Astrocyte of the spinal cord (primary cell): ENCODE results near the gene MSN.
A peak's percentile ranks its signal among the peaks of the same experiment; 100 is the strongest.

Experiments
- DNase-seq: peaks from one replicate; pipeline ENCODE4 v3.0.0; 2011; ENCODE audit warnings: low read depth, low spot score
- H3K4me3 ChIP-seq: 2 replicates; pipeline ENCODE4 v1.5.1; 2011; ENCODE audit warnings: low read depth, mild to moderate bottlenecking, low read length, moderate library complexity
- in situ Hi-C: cut with HindIII; loops from 2 replicates; pipeline ENCODE4 v1.10.0; 2017; ENCODE audit warnings: low sequenced_read_pairs
- TF ChIP-seq, protein P1 (sequence below): IDR thresholded peaks from 2 replicates; pipeline ENCODE4 v1.5.1; 2012; ENCODE audit warnings: low read depth, mild to moderate bottlenecking, low read length, inconsistent platforms

The MSN gene

DNA sequence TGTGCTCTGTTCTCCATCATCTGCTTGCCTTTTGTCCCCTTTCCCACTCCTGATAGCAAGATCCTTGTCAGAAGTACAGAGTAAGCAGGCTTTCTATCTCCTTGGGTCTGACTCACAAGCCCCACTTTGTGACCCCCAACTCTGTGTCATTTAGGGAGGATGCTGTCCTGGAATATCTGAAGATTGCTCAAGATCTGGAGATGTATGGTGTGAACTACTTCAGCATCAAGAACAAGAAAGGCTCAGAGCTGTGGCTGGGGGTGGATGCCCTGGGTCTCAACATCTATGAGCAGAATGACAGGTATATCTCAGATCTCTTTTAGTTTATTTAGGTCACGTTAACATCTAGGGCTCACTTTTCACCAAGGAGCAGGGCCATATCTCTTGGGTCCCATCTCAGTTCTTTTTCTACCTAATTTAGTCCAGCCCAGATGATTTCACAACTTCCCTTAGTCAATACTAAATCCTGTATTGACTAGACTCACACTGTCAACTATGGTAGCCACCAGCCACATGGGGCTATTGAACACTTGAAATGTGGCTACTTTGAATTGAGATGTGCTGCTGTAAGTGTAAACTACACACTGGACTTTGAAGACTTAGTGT lies 64.3 kb downstream of the MSN start:
- DNase-seq, result no peak
- in situ Hi-C loops, result no loop called here
- TF ChIP-seq, protein P1, sequence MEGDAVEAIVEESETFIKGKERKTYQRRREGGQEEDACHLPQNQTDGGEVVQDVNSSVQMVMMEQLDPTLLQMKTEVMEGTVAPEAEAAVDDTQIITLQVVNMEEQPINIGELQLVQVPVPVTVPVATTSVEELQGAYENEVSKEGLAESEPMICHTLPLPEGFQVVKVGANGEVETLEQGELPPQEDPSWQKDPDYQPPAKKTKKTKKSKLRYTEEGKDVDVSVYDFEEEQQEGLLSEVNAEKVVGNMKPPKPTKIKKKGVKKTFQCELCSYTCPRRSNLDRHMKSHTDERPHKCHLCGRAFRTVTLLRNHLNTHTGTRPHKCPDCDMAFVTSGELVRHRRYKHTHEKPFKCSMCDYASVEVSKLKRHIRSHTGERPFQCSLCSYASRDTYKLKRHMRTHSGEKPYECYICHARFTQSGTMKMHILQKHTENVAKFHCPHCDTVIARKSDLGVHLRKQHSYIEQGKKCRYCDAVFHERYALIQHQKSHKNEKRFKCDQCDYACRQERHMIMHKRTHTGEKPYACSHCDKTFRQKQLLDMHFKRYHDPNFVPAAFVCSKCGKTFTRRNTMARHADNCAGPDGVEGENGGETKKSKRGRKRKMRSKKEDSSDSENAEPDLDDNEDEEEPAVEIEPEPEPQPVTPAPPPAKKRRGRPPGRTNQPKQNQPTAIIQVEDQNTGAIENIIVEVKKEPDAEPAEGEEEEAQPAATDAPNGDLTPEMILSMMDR, result no peak
- no peak overlapping the region for H3K4me3 ChIP-seq

DNA sequence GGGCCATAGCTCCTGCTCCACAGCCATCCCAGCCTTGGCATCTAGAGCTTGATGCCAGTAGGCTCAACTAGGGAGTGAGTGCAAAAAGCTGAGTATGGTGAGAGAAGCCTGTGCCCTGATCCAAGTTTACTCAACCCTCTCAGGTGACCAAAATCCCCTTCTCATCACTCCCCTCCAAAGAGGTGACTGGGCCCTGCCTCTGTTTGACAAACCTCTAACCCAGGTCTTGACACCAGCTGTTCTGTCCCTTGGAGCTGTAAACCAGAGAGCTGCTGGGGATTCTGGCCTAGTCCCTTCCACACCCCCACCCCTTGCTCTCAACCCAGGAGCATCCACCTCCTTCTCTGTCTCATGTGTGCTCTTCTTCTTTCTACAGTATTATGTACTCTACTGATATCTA lies 73.5 kb downstream of the MSN start:
- in situ Hi-C loops, result no loop called here
- H3K4me3 ChIP-seq, result no peak overlapping the region
- no peak for DNase-seq
- TF ChIP-seq, protein P1, result no peak

DNA sequence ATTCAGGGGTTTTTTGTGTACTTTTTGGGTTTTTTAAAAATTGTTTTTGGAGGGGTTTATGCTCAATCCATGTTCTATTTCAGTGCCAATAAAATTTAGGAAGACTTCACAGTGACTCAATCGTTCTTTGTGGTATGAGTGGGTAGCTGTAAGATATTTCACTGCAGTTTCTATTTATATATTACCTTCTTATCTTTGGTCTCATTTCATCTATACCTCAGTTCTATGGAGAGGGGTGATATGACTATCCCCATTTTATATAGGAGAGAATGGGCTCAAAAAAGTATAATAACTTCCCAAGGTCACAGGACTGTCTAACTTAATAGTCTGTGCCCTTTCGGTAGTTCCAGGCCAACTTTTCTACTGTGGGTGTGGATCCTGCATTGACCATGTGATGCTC lies 74.4 kb downstream of the MSN start:
- DNase-seq, result no peak
- in situ Hi-C loops, result no loop called here
- TF ChIP-seq, protein P1, result no peak
- H3K4me3 ChIP-seq, result no peak overlapping the region

DNA sequence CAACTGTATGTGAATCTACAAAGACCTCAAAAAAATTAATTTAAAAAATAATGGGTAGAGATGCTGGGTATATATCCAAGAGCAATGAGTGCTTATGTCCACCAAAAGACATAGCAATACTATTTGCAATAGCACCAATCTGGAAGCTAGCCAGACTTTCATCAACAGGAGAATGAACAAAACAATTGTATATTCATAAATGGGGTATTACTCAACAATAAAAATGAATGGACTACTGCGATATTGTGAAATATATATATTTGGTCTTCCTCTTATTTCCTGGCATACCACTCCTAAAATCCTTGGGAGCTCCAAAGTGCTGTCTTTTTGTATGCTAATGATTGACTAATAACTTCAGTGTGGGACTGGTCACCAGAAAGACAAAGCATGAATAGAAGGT lies 77.5 kb downstream of the MSN start:
- no peak overlapping the region for H3K4me3 ChIP-seq
- in situ Hi-C loops, result no loop called here
- no peak for DNase-seq

DNA sequence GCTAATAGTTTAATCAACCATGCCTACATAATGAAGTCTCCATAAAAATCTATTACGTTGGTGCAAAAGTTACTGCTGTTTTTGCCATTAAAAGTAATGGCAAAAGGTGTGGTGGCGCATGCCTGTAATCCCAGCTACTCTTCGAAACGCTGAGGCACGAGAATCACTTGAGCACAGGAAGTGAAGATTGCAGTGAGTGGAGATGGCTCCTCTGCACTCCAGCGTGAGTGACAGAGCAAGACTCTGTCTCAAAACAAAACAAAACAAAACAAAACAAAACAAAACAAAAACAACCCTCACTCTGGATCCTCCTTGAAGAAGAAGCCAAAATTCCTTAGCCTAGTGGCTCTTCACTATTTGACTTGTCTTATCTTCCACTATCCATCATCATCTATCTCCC lies 78.0 kb downstream of the MSN start:
- TF ChIP-seq, protein P1, result no peak
- no peak overlapping the region for H3K4me3 ChIP-seq
- DNase-seq, result no peak
- in situ Hi-C loops, result no loop called here

More for the DNA sequence above, 77.5 kb downstream of the MSN start:
- TF ChIP-seq, protein P1, result no peak

DNA sequence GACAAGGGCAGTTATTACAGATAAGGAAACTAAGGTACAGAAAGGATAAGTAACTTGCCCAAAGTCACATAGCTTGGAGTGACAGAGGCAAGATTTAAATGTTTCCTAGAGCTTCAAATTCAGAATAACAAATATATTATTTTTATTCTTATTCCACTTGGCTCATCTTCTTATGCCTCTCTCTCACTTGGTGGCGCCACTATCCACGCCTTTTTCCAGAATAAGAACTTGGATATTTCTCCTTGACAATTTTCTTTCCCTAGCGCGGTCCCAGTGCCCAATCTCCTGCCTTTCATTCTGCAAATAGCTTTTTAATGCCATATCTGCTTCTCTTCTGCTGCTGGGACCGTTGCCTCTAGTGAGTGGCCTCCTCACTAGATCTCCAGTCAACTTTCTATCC lies 78.5 kb downstream of the MSN start:
- in situ Hi-C loops, result no loop called here
- no peak overlapping the region for H3K4me3 ChIP-seq
- no peak for DNase-seq
- TF ChIP-seq, protein P1, result peak; percentile 11
